Sigmoid colon (tissue), 4 donors: ENCODE results near the gene ANKRD10.

Experiments used
- POLR2A ChIP-seq, 2 donors: fragments of 450-650 bp; IDR thresholded peaks; one replicate each; pipeline ENCODE4 v1.6.1; 2016; ENCODE audit warnings: antibody characterized with exemption in 2 of 2, mild to moderate bottlenecking in 2 of 2, moderate library complexity in 2 of 2
- POLR2AphosphoS5 ChIP-seq, 4 donors: sonication (generic); formaldehyde crosslinking; IDR thresholded peaks; one replicate each; pipeline ENCODE4 v1.6.1; 2017; ENCODE audit warnings: antibody characterized with exemption in 4 of 4
- TF ChIP-seq, protein P1 (sequence below), 4 experiments: fragments of 450-650 bp in 3 of 4; fragments of 200-600 bp in 1 of 4; IDR thresholded peaks; one replicate each; pipeline ENCODE4 v1.5.1; 2016 to 2019; ENCODE audit warnings: antibody characterized with exemption in 4 of 4, mild to moderate bottlenecking in 3 of 4, moderate library complexity in 2 of 4

GRCh38 chr13:110925023-110925612, 10.2 kb upstream of the ANKRD10 start:
- TF ChIP-seq, protein P1, sequence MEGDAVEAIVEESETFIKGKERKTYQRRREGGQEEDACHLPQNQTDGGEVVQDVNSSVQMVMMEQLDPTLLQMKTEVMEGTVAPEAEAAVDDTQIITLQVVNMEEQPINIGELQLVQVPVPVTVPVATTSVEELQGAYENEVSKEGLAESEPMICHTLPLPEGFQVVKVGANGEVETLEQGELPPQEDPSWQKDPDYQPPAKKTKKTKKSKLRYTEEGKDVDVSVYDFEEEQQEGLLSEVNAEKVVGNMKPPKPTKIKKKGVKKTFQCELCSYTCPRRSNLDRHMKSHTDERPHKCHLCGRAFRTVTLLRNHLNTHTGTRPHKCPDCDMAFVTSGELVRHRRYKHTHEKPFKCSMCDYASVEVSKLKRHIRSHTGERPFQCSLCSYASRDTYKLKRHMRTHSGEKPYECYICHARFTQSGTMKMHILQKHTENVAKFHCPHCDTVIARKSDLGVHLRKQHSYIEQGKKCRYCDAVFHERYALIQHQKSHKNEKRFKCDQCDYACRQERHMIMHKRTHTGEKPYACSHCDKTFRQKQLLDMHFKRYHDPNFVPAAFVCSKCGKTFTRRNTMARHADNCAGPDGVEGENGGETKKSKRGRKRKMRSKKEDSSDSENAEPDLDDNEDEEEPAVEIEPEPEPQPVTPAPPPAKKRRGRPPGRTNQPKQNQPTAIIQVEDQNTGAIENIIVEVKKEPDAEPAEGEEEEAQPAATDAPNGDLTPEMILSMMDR (IDR thresholded peaks at IDR 0.05), result no peak
- TF ChIP-seq POLR2AphosphoS5 (IDR thresholded peaks at IDR 0.05), result no peak
- no peak for TF ChIP-seq POLR2A (IDR thresholded peaks at IDR 0.05)
